Measurements from ENCODE around the gene PHACTR2.

- TF ChIP-seq, protein P1, sequence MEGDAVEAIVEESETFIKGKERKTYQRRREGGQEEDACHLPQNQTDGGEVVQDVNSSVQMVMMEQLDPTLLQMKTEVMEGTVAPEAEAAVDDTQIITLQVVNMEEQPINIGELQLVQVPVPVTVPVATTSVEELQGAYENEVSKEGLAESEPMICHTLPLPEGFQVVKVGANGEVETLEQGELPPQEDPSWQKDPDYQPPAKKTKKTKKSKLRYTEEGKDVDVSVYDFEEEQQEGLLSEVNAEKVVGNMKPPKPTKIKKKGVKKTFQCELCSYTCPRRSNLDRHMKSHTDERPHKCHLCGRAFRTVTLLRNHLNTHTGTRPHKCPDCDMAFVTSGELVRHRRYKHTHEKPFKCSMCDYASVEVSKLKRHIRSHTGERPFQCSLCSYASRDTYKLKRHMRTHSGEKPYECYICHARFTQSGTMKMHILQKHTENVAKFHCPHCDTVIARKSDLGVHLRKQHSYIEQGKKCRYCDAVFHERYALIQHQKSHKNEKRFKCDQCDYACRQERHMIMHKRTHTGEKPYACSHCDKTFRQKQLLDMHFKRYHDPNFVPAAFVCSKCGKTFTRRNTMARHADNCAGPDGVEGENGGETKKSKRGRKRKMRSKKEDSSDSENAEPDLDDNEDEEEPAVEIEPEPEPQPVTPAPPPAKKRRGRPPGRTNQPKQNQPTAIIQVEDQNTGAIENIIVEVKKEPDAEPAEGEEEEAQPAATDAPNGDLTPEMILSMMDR (IDR thresholded peaks at IDR 0.05; ENCODE audit: low read depth, low read length, missing input control): no peak
- TF ChIP-seq RAD21 (IDR thresholded peaks at IDR 0.05) (no peak), ZBTB33 (IDR thresholded peaks at IDR 0.05) (no peak), FOXA1 (IDR thresholded peaks at IDR 0.05) (no peak), TAF1 (conservative IDR thresholded peaks at IDR 0.05) (no peak), HNF4A (conservative IDR thresholded peaks at IDR 0.05) (peak; percentile 66 to 86), RXRA (IDR thresholded peaks at IDR 0.05) (peak in 1 of 2 donors; percentile 52), JUND (IDR thresholded peaks at IDR 0.05) (no peak), FOXA2 (IDR thresholded peaks at IDR 0.05) (no peak), SP1 (IDR thresholded peaks at IDR 0.05) (peak; percentile 64), HNF4G (IDR thresholded peaks at IDR 0.05) (peak; percentile 37)
- TF ChIP-seq, protein P2, sequence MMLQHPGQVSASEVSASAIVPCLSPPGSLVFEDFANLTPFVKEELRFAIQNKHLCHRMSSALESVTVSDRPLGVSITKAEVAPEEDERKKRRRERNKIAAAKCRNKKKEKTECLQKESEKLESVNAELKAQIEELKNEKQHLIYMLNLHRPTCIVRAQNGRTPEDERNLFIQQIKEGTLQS (IDR thresholded peaks at IDR 0.05): no peak
- TF ChIP-seq, protein P3, sequence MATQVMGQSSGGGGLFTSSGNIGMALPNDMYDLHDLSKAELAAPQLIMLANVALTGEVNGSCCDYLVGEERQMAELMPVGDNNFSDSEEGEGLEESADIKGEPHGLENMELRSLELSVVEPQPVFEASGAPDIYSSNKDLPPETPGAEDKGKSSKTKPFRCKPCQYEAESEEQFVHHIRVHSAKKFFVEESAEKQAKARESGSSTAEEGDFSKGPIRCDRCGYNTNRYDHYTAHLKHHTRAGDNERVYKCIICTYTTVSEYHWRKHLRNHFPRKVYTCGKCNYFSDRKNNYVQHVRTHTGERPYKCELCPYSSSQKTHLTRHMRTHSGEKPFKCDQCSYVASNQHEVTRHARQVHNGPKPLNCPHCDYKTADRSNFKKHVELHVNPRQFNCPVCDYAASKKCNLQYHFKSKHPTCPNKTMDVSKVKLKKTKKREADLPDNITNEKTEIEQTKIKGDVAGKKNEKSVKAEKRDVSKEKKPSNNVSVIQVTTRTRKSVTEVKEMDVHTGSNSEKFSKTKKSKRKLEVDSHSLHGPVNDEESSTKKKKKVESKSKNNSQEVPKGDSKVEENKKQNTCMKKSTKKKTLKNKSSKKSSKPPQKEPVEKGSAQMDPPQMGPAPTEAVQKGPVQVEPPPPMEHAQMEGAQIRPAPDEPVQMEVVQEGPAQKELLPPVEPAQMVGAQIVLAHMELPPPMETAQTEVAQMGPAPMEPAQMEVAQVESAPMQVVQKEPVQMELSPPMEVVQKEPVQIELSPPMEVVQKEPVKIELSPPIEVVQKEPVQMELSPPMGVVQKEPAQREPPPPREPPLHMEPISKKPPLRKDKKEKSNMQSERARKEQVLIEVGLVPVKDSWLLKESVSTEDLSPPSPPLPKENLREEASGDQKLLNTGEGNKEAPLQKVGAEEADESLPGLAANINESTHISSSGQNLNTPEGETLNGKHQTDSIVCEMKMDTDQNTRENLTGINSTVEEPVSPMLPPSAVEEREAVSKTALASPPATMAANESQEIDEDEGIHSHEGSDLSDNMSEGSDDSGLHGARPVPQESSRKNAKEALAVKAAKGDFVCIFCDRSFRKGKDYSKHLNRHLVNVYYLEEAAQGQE (IDR thresholded peaks at IDR 0.05): no peak
Observed at GRCh38 chr6:143838395-143838794, 160.6 kb downstream of the PHACTR2 start.
